Iris pigment epithelial cell (primary cell): Measurements from ENCODE around the gene SLC30A4.
"Not testable (repeated sequence)": the region's sequence is repeated elsewhere in the genome, so short reads cannot be mapped to it uniquely, and the experiment has no call there.

Experiments used
- DNase-seq: peaks from one replicate; pipeline ENCODE4 v3.0.0-alpha.2; 2011; ENCODE audit warnings: low read depth

SLC30A4 gene

DNA sequence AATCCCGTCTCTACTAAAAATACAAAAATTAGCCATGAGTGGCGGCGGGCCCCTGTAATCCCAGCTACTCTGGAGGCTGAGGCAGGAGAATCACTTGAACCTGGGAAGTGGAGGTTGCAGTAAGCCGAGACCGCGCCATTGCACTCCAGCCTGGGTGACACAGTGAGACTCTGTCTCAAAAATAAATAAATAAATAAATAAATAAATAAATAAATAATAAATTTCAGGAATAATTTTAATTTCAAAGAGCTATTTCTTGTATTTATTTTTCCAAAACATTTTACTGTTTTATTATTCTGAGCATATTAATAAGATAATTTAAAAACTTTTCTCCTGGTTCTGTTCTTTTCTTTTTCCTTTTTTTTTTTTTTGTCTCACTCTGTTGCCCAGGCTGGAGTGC lies 15.4 kb downstream of the SLC30A4 start:
- DNase-seq: not testable (repeated sequence)

DNA sequence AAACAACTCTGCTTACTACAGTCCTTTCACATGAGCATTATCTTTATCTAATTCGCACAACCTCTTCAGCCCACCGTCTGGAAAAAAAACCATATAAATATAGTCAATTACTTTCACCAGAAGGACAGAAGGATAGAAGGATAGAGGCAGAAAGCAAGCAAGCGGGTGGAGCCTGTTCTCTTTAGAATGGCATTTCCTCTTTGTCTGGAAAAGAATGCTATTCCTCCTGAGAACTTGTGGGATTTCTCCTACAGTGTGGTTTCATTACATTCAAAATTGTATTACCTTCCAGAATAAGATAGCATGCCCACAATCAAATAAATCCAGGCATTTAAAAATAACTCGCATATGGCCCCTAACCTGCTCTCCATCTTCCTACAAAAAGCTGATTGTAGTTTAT lies 23.1 kb downstream of the SLC30A4 start:
- peak; percentile 23 for DNase-seq

DNA sequence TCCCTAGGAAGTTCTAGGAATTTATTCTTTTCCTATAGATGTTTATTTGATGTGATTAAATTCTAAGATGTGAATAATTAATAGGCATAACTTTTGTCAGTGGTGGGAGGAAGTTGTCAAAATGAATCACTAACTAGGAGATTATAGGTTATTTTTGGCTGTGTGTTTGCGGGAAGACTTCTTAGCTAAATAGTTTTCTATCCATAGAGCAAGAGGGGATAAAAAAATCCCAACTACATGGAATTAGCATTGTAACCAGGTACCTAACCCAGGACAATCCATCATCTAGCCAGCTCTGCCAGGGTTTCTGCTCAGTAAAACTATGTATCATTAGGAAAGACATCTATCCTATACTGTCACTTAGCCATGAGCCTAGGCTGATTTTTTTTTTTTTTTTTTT lies 23.9 kb downstream of the SLC30A4 start:
- DNase-seq: no peak

DNA sequence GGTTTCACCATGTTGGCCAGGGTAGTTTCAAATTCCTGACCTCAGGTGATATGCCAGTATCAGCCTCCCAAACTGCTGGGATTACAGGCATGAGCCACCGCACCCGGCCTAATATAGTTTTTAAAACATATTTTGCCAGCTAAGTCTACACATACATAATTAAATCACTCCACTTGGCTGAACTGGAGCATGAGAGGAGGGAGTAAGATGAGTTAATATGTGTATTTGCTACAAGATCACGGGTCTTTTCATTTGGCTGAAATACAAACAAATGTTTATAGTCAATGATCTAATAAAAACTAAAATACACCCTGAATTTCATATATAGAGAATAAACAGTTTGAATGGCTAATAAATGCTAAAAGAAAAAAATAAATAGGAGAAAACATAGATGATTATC lies 25.3 kb downstream of the SLC30A4 start:
- DNase-seq: no peak

DNA sequence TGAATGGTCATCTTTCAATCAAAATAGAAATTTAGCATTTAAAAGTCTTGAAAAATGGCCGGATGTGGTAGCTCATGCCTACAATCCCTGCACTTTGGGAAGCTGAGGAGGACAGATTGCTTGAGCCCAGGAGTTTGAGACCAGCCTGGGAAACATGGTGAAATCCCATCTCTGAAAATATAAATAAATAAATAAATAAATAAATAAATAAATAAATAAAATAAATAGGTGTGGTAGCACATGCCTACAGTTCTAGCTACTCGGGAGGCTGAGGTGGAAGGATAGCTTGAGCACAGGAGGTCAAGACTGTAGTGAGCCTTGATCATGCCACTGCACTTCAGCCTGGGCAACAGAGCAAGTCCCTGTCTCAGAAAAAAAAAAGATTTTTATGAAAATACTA lies 25.9 kb downstream of the SLC30A4 start:
- no peak for DNase-seq

DNA sequence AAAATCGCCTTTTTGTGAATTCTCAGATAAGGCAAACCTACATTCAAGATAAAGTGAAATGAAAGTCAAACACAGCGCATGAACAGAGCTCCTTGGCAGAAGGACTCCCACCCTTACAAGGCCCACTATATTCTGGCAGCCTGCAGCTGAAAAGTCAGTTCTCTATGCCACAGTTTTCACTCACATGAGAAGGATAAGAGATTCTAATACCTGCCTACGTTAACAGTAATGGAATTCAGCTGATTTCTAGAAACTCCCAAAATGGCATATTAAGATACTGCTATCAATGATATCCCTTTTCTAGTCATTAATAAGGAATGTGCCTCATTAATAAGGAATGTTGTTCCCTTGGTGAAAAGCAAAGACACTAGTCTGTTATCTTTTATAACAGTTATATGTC lies 27.0 kb downstream of the SLC30A4 start:
- no peak for DNase-seq

DNA sequence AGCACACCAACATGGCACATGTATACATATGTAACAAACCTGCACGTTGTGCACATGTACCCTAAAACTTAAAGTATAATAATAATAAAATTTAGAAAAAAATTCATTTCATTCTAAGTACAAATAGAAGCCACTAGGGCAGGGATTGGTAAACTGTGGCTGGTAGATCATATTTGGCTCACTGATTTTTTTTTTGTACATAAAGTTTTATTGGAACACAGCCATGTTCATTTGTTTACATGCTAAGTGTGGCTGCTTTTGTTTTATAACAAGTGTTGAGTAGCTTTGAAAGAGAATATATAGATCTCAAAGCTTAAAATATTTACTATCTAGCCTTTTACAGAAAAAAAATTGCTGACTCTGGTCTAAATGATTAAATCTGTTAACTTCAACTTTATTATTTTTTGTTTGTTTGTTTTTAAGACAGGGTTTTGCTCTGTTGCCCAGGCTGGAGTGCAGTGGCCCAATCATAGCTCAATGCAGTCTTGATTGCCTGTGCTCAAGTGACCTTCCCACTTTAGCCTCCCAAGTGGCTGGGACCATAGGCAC lies 32.8 kb downstream of the SLC30A4 start:
- no peak for DNase-seq

DNA sequence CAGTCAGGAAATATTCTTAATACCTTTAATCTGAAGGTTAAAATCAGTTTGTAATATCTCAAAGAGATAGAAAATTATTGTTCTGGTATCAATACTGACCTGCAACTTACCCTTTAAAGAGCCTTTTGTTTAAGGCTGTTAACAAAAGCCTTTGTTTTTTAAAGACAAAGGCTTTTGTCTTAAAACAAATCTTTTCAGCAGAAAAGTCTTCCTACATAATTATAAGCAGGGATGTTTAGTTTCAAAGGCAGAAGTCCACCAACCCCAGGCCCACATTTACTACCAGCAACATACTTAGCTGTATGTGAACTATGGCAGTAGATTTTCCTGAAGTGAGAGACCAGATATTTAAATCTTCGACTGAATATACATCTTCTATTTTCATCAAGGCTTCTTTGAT lies 36.2 kb downstream of the SLC30A4 start:
- no peak for DNase-seq

DNA sequence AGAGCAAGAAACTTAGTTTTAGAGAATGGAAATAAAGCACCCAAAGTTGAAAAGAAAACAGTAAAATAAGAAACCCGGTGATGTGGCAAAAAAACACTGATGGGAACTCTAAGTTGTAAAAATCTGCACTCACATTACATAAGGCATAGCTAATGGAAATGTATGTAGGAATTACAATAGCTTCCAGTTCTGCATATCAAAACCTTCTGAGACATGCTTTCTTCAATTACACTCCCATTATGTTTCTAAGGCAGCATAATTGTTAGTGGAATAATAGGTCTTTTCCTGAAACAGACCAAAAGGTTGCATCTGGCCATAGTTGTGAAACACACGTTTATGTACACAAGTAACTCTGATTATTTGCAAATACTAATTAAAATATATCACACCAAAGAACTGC lies 41.4 kb downstream of the SLC30A4 start:
- no peak for DNase-seq

DNA sequence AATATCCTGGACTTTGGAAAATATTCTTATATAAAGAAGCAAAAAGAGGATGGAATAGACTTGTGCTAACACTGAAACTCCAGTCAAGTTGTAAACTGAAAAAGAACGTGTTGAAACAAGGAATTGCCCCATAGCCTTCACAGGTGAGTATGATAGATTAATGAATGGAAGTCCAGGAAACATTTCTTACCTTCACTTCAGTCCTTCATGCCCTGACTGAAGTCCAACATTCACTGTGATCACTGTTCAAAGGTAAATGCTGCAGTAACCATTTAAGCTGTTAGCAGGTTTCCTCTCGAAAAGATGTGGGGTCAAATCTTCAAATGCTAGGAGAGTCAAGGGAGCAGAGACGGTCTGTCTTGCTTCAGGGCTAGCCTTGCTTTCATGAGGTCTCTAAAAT lies 46.1 kb downstream of the SLC30A4 start:
- DNase-seq: no peak

DNA sequence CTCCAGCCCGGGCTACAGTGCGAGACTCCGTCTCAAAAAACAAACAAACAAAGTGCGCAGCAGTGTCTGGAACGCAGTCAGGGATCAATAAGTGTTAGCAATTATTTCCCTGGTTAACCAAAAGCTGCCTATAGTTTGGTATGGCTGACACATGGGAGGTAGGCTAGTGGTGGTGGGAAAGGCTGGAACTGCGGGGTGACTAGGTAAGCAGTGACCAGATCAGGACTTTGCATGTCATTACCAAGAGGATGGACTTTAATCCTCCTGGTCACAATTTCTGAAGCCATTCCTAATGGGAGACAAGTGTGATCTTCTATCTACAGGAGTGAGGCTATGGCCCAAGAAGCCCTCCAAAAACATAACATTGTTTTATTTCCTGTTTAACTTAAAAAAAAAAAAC lies 47.8 kb downstream of the SLC30A4 start:
- DNase-seq: no peak

DNA sequence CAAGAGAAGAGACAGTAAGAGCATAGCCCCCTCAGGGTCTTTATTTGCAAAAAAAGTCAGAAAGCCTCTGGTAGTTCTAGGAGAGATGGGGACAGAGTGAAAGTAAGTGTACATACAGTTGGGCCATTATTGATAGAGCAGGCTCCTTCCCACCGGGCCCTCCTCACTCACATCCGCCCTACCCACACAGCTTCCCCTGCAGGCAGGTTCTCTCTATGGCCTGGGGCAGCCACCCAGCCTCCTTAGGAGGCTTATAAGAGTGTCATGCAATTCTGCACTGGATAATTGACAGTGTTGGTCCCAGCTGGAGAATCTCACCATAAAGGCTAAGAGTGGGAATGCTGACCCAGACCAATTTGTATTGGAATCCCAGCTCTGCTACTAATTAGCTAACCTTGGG lies 49.5 kb downstream of the SLC30A4 start:
- no peak for DNase-seq

DNA sequence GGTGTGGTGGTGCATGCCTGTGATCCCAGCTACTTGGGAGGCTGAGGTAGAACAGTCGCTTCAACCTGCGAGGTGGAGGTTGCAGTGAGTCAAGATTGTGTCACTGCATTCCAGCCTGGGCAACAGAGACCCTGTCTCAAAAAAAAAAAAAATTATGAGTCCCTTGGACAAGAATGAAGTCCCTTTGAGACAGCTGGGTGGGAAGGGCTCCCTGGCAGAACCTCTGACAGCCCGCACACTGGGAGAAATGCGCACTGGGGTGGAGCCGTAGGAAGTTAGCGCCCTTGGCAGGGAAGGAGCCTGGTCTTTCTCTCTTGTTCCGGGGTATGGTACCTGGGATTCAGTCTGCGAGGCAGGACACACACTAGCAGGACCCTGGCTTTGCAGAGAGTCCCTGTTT lies 51.4 kb downstream of the SLC30A4 start:
- no peak for DNase-seq

DNA sequence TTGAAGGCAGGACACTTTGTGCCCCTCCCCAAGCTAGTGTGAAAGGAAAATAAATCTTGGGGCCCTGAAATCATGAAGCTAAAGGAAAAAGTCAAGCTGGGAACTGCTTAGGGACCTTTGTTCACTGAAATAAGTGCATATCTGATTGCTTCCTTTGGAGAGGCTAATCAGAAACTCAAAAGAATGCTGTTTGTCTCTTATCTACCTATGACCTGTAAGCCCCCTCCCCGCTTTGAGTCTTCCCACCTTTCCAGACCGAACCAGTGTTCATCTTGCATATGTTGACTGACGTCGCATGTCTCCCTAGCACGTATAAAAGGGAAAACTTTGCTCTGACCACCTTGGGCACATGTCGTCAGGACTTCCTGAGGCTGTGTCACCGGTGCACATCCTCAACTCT lies 53.1 kb downstream of the SLC30A4 start:
- no peak for DNase-seq

DNA sequence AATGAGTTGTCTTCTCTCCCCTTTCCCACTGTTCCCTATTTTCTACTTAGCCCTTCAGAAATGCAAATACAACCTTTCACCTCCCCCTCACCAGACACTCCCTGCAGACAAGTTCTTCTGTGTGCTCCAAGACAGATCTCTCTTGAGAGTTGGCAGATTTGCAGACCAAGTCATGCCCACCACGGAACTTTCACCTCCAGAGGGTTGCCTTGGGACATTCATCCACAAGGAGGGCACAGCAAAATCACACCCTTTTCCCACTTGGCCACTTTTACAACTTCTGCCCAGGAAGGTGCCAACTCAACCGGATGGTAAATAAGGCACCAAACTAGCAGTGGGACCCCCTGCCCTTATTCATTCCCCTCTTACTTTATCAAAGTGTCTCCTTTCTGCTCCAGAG lies 53.5 kb downstream of the SLC30A4 start:
- DNase-seq: no peak

DNA sequence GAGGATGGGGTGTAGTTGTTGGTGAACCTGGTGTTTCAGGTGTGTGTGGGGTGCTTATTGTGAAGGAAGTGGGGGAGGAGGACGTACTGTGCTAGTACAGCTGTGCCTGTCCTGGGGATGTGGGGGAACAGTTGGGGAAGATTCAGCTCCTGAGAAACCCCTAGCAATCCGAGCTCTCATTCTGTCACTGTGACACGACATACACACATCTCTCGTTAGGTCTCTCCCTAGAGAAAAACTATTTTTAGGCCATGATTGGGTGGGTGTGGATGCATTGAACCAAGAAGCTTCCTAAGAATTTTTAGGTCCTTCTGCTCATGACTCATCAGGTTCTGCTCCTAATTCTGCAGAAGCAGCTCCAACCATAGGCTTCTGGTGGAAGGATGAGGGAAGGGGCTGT lies 54.3 kb downstream of the SLC30A4 start:
- DNase-seq: no peak

DNA sequence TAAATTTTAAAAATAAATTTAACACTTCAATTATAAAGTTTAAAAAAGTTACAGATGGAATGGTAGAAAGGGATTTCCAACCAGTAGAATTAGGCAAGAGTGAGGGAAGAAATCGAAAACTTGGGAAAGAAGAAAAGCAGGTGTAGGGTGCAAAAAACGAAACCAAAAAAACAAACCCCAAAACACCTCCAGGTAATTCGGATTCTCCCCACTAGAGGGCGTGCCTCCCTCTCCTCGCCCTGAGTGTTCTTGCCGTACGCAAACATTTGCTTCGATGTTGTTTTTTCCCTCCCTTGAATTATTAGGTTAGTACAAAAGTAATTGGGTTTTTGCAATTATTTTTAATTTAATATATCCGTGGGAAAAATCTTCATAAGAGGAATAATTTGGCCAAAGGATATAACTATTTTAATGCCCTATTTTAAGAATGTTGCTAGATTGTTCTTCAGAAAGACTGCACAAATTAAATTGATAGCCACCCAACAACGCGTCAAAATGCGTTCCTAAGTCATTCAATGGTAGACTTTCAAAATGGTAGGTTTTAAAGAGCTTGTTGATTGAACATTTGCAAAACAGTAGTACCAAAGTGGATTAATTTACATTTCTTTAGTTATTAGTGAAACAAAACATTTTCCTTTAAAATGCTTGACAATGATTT lies 63.7 kb downstream of the SLC30A4 start:
- DNase-seq: peak; percentile 33

DNA sequence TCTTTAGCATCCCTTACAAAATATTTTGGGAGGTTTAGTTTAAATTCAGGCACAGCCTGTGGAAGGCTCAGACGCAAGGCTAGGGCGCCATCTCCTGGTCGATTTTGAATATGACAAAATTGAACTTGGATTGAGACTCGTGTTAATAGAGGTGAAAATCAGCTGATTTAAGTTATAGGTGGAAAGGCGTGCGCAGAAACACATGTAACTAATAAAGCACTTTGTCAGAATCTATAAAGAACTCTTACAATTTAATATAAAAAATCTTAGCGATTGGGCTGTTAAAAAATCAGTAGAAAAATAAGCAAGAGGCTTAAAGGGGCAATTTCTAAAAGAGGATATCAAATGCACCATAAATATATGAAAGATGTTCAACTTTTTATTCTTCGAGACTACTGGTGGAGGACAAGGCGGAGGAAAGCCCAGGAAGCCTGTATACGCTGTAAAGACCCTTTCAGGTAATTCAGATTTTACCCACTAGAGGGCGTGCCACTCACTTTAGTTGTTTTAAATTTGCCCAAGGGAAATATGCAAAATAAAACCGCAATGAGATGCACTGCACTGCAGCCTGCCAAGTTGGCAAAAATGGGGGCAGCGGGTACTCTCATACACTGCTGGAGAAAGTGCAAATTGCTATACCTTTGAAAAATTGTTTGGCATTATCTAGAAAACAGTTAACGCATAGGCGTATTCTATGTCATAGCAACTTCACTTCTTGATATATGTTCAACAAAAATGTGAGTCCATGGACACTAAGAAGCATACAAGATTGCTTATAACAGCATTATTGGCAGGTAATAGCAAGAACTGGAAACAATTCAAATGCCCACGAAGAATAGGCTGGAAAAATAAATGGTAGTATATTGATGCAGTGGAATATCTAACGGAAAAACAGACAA lies 64.7 kb downstream of the SLC30A4 start:
- DNase-seq: peak; percentile 59

DNA sequence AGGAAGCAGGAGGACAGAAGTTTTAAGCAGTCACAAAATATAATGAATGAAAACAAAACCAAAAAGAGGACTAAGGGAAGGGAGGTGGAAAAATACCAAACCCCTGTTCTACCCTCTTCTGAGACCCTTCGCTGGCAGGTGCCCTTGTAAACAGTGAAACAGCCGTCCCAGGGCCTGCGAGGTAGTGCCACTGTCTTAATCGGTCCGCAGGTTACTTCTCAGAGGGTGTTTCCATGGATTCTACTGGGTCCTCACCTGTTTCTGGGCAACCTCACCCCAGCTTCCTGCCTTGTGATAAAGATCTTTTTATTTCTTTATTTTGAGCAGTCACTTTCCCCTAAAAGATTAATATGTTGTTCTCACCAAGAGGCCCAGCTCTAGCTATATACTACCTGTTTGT lies 65.3 kb downstream of the SLC30A4 start:
- no peak for DNase-seq

DNA sequence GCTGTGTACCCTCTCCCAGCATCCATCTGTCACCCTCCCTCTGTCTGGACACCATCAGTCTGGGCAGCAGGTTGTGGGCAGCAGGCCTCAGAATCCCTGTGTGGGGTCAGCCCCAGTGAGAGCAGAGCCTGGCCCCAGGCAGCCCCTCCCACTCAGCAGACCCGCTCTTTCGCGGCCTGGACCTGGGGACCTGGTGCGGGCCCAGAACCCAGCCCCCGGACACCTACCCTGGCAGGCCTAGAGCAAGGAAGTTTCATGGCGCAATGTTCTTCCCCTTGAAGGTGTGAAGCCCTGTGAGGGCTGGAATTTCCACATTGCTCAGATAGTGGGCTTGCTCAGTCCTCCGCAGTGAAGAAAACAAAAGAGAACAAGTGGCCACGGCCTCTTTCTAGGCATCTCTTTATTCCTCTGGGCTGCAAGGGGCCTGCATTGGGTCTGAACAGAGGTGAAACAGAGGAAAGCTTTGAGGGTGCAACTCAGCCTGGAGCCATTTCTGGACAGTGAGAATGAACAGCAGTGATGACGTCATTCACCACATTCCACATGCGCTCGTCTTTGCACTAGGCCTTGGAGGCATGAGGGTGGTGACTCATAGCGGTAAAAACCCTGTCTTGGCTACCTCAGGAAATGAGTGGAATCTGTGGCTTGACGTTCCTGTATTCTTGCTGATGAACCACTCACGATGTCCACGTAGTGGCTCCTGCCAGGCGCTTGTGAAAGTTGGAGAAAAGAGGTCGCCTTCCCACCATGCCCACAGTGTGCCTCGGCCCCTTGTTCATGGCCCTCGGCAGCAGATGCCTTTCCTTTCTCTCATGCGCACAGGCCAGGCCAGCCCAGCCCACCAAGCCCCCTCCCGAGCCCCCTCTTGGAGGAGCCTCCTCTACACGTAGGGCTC lies 66.1 kb downstream of the SLC30A4 start:
- peak; percentile 100 for DNase-seq

DNA sequence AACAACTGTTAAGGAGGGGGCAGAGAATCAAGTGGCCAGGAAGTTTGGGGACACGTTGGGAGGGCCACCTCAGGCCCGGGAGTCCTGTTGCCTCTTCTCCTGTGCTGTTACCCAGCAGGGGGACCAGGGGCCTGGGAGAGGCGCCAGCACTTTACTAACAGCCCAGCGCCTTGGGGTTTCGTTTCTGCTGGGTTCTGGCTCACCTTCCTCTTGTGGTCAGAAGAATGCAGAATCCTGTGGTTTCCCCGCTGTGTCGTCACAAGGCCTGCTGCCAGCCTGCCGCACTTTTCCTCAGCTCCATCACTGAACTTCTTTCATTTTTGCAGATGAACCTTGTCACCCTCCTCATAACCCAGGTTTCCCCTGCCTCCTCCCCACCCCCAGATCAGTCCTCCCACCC lies 67.7 kb downstream of the SLC30A4 start:
- DNase-seq: peak; percentile 98

DNA sequence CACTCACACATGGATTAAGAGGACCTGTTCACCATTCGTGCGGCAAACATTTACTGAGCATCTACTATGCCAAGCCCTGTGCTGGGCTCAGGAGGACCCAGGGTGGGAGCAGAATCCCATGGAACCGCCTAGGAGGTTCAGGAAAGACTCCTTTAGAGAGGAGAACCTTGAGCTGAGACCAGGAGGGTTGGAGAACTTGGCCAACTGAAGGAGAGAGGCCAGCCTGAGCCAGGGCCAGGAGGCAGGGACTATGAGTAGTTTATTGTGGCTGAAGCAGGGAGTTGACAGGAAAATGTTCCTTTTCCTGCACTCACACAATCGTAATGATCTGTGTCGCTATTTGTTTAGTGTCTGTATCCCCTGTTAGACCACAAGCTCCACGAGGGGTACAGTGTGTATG lies 71.3 kb downstream of the SLC30A4 start:
- DNase-seq: no peak
